ENCODE data around the gene LRSAM1.

Gene LRSAM1

GRCh38 chr9:127539259-127539981 is 88.1 kb downstream of the LRSAM1 start:
- no peak overlapping the region for H3K4me3 ChIP-seq (ENCODE audit: low read depth, low read length)
- TF ChIP-seq CTCF (IDR thresholded peaks at IDR 0.05; ENCODE audit: insufficient read depth, low read depth, low read length, missing control alignments) = no peak

GRCh38 chr9:127539982-127540663 is 88.8 kb downstream of the LRSAM1 start:
- TF ChIP-seq CTCF (IDR thresholded peaks at IDR 0.05; ENCODE audit: insufficient read depth, low read depth, low read length, missing control alignments) = no peak
- no peak overlapping the region for H3K4me3 ChIP-seq (ENCODE audit: low read depth, low read length)
- no peak for DNase-seq (ENCODE audit: low read depth)

More at GRCh38 chr9:127539259-127539981, 88.1 kb downstream of the LRSAM1 start:
- no peak for DNase-seq (ENCODE audit: low read depth)

- no peak for TF ChIP-seq CTCF (IDR thresholded peaks at IDR 0.05; ENCODE audit: insufficient read depth, low read depth, low read length, missing control alignments)
- DNase-seq (ENCODE audit: low read depth) = no peak
- H3K4me3 ChIP-seq (ENCODE audit: low read depth, low read length) = no peak overlapping the region
Measured at GRCh38 chr9:127540664-127541041, 89.3 kb downstream of the LRSAM1 start.

- TF ChIP-seq CTCF (IDR thresholded peaks at IDR 0.05; ENCODE audit: insufficient read depth, low read depth, low read length, missing control alignments) = no peak
- DNase-seq (ENCODE audit: low read depth) = no peak
- H3K4me3 ChIP-seq (ENCODE audit: low read depth, low read length) = no peak overlapping the region
Measured at GRCh38 chr9:127541176-127541575, 89.9 kb downstream of the LRSAM1 start.

GRCh38 chr9:127541865-127542264 is 90.6 kb downstream of the LRSAM1 start:
- DNase-seq (ENCODE audit: low read depth) = no peak
- TF ChIP-seq CTCF (IDR thresholded peaks at IDR 0.05; ENCODE audit: insufficient read depth, low read depth, low read length, missing control alignments) = no peak

GRCh38 chr9:127543221-127543620 is 91.9 kb downstream of the LRSAM1 start:
- no peak for TF ChIP-seq CTCF (IDR thresholded peaks at IDR 0.05; ENCODE audit: insufficient read depth, low read depth, low read length, missing control alignments)
- DNase-seq (ENCODE audit: low read depth) = no peak
- H3K4me3 ChIP-seq (ENCODE audit: low read depth, low read length) = no peak overlapping the region

More at GRCh38 chr9:127541865-127542264, 90.6 kb downstream of the LRSAM1 start:
- no peak overlapping the region for H3K4me3 ChIP-seq (ENCODE audit: low read depth, low read length)

Data from GM12865 (cell line).